Keratinocyte (primary cell): ENCODE data around the gene CFAP90. TPM values are rescaled to one million over a fixed set of nuclear protein-coding genes. Genes with fewer than 3 reads are reported as not detected.

ENCODE experiments used
- DNase-seq: peaks from one replicate; pipeline ENCODE4 v3.0.0-alpha.2; 2011; ENCODE audit warnings: low read depth, missing footprints, low spot score
- FAIRE-seq: peaks from 2 replicates; lab custom pipeline; 2011; peaks lifted over from hg19 to GRCh38; lab: Jason Lieb, UNC
- H2AFZ ChIP-seq: 2 replicates; pipeline ENCODE4 v1.6.0; 2012; ENCODE audit warnings: low read length, control low read depth, inconsistent platforms; ENCODE audit not compliant: control insufficient read depth
- H3K27ac ChIP-seq: 2 replicates; pipeline ENCODE4 v1.5.1; 2011; ENCODE audit warnings: low read length; ENCODE audit not compliant: control insufficient read depth, insufficient read depth
- H3K27me3 ChIP-seq: 3 replicates; pipeline ENCODE4 v1.6.0; 2011; ENCODE audit warnings: low read length; ENCODE audit not compliant: control insufficient read depth, insufficient read depth; ENCODE audit errors: extremely low read depth
- H3K36me3 ChIP-seq, 2 experiments: 2 replicates in 1 of 2; 3 replicates in 1 of 2; pipeline ENCODE4 v1.5.1; 2011; ENCODE audit warnings: low read length in 2 of 2, mild to moderate bottlenecking in 1 of 2; ENCODE audit not compliant: control insufficient read depth in 2 of 2, insufficient read depth in 2 of 2; ENCODE audit errors: extremely low read depth in 1 of 2
- H3K4me1 ChIP-seq: 3 replicates; pipeline ENCODE4 v1.5.1; 2011; ENCODE audit warnings: low read length; ENCODE audit not compliant: control insufficient read depth, insufficient read depth; ENCODE audit errors: extremely low read depth
- H3K4me2 ChIP-seq: 3 replicates; pipeline ENCODE4 v1.6.0; 2011; ENCODE audit warnings: low read depth, low read length; ENCODE audit not compliant: control insufficient read depth, insufficient read depth; ENCODE audit errors: extremely low read depth
- H3K4me3 ChIP-seq, 3 experiments: fragments of 200-600 bp in 1 of 3; sonication (generic) in 1 of 3; 2 replicates in 2 of 3; 3 replicates in 1 of 3; pipeline ENCODE4 v1.5.1; 2011 to 2016; ENCODE audit warnings: low read length in 3 of 3, mild to moderate bottlenecking in 3 of 3, control low read depth in 2 of 3, inconsistent platforms in 1 of 3, low read depth in 1 of 3, mixed read lengths in 1 of 3, mixed run types in 1 of 3, moderate library complexity in 1 of 3; ENCODE audit not compliant: control insufficient read depth in 2 of 3, insufficient read depth in 2 of 3; ENCODE audit errors: extremely low read depth in 1 of 3
- H3K79me2 ChIP-seq: 2 replicates; pipeline ENCODE4 v1.6.0; 2012; ENCODE audit warnings: low read length; ENCODE audit not compliant: control insufficient read depth, insufficient read depth
- H3K9ac ChIP-seq: 3 replicates; pipeline ENCODE4 v1.6.0; 2011; ENCODE audit warnings: low read length; ENCODE audit not compliant: control insufficient read depth, insufficient read depth; ENCODE audit errors: extremely low read depth
- H3K9me1 ChIP-seq: 3 replicates; pipeline ENCODE4 v1.6.0; 2011; ENCODE audit warnings: low read length; ENCODE audit not compliant: control insufficient read depth, insufficient read depth; ENCODE audit errors: extremely low read depth
- H3K9me3 ChIP-seq: 2 replicates; pipeline ENCODE4 v1.5.1; 2012; ENCODE audit warnings: low read depth, low read length; ENCODE audit not compliant: control insufficient read depth
- H4K20me1 ChIP-seq: 3 replicates; pipeline ENCODE4 v1.6.0; 2011; ENCODE audit warnings: low read length; ENCODE audit not compliant: control insufficient read depth, insufficient read depth; ENCODE audit errors: extremely low read depth
- CTCF ChIP-seq, 3 experiments: IDR thresholded peaks in 1 of 3; conservative IDR thresholded peaks in 1 of 3; optimal IDR thresholded peaks in 1 of 3; 2 replicates in 2 of 3; 3 replicates in 1 of 3; pipeline versions ENCODE3 to v1.5.1; 2011; ENCODE audit warnings: low read length in 3 of 3, mild to moderate bottlenecking in 3 of 3, moderate library complexity in 2 of 3, control low read depth in 1 of 3, inconsistent platforms in 1 of 3; ENCODE audit not compliant: insufficient read depth in 2 of 3; ENCODE audit errors: extremely low read depth in 1 of 3
- EZH2 ChIP-seq: IDR thresholded peaks from one replicate; pipeline ENCODE4 v1.6.1; 2012; ENCODE audit warnings: inconsistent platforms, mild to moderate bottlenecking, low read length, moderate library complexity
- dilution Hi-C: fragments of 300-500 bp; cut with MboI; formaldehyde crosslinking; loops from one replicate; pipeline ENCODE4 v1.7.0; 2020; ENCODE audit warnings: low sequenced_read_pairs; ENCODE audit not compliant: extremely low pct_ligation_motif_present
- polyA plus RNA-seq, 5 experiments: library from polyadenylated mRNA; depleted of rRNA in 3 of 5; stranded (reverse) in 3 of 5; stranded (forward) in 1 of 5; unstranded in 1 of 5; fragments of >200 nt; gene quantifications; 1 replicate in 1 of 5; 2 replicates in 3 of 5; 3 replicates in 1 of 5; pipeline versions ENCODE4 v1.2.1 to v1.2.3, GENCODE V29; 2011 to 2012; ENCODE audit warnings: missing spikeins in 2 of 5, low read depth in 1 of 5, low replicate concordance in 1 of 5

The CFAP90 gene
- polyA plus RNA-seq, 1 donor (not counting 4 experiments of a cell fraction or from before 2014, with no cell fraction given) = not detected

DNA sequence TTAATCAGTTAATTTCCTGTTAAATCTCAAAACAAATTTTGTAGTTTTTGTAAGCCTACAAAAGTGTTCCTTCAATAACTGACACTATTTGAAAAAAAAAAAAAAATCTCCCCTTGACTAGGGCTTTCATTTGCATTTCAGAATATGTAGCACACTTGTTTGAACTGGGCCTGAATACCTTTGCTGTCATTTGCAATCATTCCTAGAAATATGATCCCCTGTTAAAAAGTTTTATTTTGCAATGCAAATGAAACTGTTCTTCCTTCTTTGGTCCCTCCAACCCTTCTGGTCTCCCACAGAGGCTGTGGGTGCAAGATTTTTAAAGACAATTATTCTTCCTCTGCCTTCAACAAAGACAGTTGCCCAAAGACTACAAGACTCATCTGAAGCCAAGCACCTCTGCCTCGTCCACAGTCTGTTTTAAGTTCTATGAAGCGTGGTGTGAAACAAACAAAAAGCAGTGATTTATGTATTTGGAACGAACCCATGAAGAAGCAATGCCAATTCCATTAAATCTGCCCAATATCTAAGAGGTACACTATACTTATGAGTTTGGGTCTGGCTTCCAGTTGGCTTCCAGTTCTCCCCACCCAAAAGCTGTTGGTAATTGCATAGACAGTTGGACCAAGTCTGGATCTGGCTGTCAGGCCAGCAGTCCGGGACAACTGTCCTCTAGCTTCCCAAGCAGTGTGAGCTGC lies 66.1 kb downstream of the CFAP90 start:
- DNase-seq (no peak), FAIRE-seq (no peak)
- Histone ChIP-seq H3K4me3 (no peak overlapping the region), H3K27ac (no peak overlapping the region), H3K9ac (no peak overlapping the region), H3K4me2 (no peak overlapping the region), H4K20me1 (no peaks in the 10 kb centered on the region), H2AFZ (no peak overlapping the region), H3K9me1 (no peaks in the 10 kb centered on the region), H3K4me1 (no peaks in the 10 kb centered on the region), H3K27me3 (no peaks in the 10 kb centered on the region), H3K36me3 (no peaks in the 10 kb centered on the region), H3K9me3 (no peaks in the 10 kb centered on the region), H3K79me2 (no peaks in the 10 kb centered on the region)
- no peak for TF ChIP-seq EZH2
- no peak for TF ChIP-seq CTCF (optimal IDR thresholded peaks at IDR 0.05 in 1 of 3, IDR thresholded peaks at IDR 0.05 in 1 of 3, conservative IDR thresholded peaks at IDR 0.05 in 1 of 3; ENCODE audit: extremely low read depth in 1 of 3, insufficient read depth in 2 of 3, low read length in 3 of 3)
- dilution Hi-C loops = no loop called here

DNA sequence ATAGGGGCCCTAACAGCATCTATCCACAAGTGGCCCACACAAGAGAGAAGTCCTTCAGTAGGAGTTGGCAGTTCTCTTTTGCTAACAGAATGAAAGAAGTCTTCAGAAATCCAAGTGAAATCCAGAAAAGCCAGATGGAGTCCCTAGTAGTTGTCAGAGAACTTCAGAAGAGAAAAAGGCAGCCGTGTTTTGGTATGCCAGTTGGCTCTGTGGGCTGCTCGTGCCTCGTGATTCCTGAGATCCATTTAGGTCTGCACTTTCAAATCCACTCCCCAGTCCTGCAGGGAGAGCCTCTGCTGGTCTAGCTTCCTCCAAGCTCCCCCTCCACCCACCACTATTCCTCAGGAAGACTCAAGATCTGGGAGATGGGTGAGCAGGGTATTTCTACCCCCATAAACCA lies 69.0 kb downstream of the CFAP90 start:
- dilution Hi-C loops = no loop called here
- Histone ChIP-seq H3K9ac (no peak overlapping the region), H4K20me1 (no peaks in the 10 kb centered on the region), H3K4me3 (no peak overlapping the region), H3K9me3 (no peaks in the 10 kb centered on the region), H3K4me2 (no peak overlapping the region), H3K36me3 (no peaks in the 10 kb centered on the region), H3K79me2 (no peaks in the 10 kb centered on the region), H2AFZ (no peak overlapping the region), H3K27ac (no peak overlapping the region), H3K4me1 (no peaks in the 10 kb centered on the region), H3K9me1 (no peaks in the 10 kb centered on the region), H3K27me3 (no peaks in the 10 kb centered on the region)
- no peak for TF ChIP-seq CTCF (optimal IDR thresholded peaks at IDR 0.05 in 1 of 3, IDR thresholded peaks at IDR 0.05 in 1 of 3, conservative IDR thresholded peaks at IDR 0.05 in 1 of 3; ENCODE audit: extremely low read depth in 1 of 3, insufficient read depth in 2 of 3, low read length in 3 of 3)
- TF ChIP-seq EZH2 = no peak
- DNase-seq (no peak), FAIRE-seq (no peak)

Other genes starting within 250 kb of the CFAP90 start
- 8.0 to 13.8 TPM (median 13.5 TPM) in 3 replicates for gene FASTKD3, start 17.9 kb upstream of the CFAP90 start, polyA plus RNA-seq
- gene MTRR, start 18.0 kb upstream of the CFAP90 start, polyA plus RNA-seq = 45.5 to 50.1 TPM (median 49.2 TPM) in 3 replicates